Endothelial cell of umbilical vein (primary cell): ENCODE measurements around the gene CBL. TPM values are rescaled to one million over a fixed set of nuclear protein-coding genes. Genes with fewer than 3 reads are reported as not detected.
A peak's percentile ranks its signal among the peaks of the same experiment; 100 is the strongest.

Experiments used
- BruUV-seq: library from RNA; stranded (reverse); fragments of 400-500 nt; replicated peaks from 2 replicates; lab custom pipeline; 2021; lab: Mats Ljungman, UMichigan
- CTCF ChIA-PET: fragments of 300-600, 350-600 bp; sonication (Branson Sonifier 250); formaldehyde crosslinking; loops from one replicate; lab custom pipeline; 2021; ENCODE audit warnings: antibody characterized with exemption, inconsistent platforms; lab: Charles Lee
- POLR2A ChIA-PET: fragments of 300-600, 350-600 bp; sonication (Branson Sonifier 250); formaldehyde crosslinking; loops from one replicate; lab custom pipeline; 2021; ENCODE audit warnings: antibody characterized with exemption, inconsistent platforms; lab: Charles Lee
- DNase-seq: peaks from one replicate; pipeline ENCODE4 v3.0.0-alpha.2; 2011; ENCODE audit warnings: low read depth, low spot score
- FAIRE-seq: peaks from 2 replicates; lab custom pipeline; 2011; peaks lifted over from hg19 to GRCh38; lab: Jason Lieb, UNC
- H2AFZ ChIP-seq: 2 replicates; pipeline ENCODE4 v1.6.0; 2012; ENCODE audit warnings: low read depth, low read length, control low read depth, inconsistent platforms
- H3K27ac ChIP-seq: 2 replicates; pipeline ENCODE4 v1.5.1; 2011; ENCODE audit warnings: low read depth, mild to moderate bottlenecking, control low read depth, low read length, moderate library complexity; ENCODE audit not compliant: insufficient read depth
- H3K27me3 ChIP-seq, 2 experiments: 2 replicates each; pipeline versions ENCODE4 v1.6.0 to v1.6.1; 2011; ENCODE audit warnings: low read length in 2 of 2, mixed read lengths in 1 of 2; ENCODE audit not compliant: control insufficient read depth in 2 of 2, insufficient read depth in 2 of 2
- H3K36me3 ChIP-seq, 2 experiments: 2 replicates in 1 of 2; 3 replicates in 1 of 2; pipeline ENCODE4 v1.5.1; 2011; ENCODE audit warnings: low read length in 2 of 2, mild to moderate bottlenecking in 1 of 2, moderate library complexity in 1 of 2; ENCODE audit not compliant: control insufficient read depth in 2 of 2, insufficient read depth in 2 of 2; ENCODE audit errors: extremely low read depth in 1 of 2
- H3K4me1 ChIP-seq: 3 replicates; pipeline ENCODE4 v1.5.1; 2011; ENCODE audit warnings: mild to moderate bottlenecking, low read length; ENCODE audit not compliant: control insufficient read depth, insufficient read depth; ENCODE audit errors: extremely low read depth
- H3K4me2 ChIP-seq: 2 replicates; pipeline ENCODE4 v1.6.1; 2011; ENCODE audit warnings: low read length, control low read depth, mixed read lengths; ENCODE audit not compliant: insufficient read depth
- H3K4me3 ChIP-seq, 3 experiments: fragments of 200-600 bp in 1 of 3; sonication (generic), shearing (Covaris generic) in 1 of 3; replicated peaks in 1 of 3; 2 replicates each; pipeline ENCODE4 v1.5.1; 2011 to 2016; ENCODE audit warnings: control low read depth in 3 of 3, low read length in 3 of 3, mild to moderate bottlenecking in 2 of 3, inconsistent platforms in 1 of 3, low read depth in 1 of 3, moderate library complexity in 1 of 3; ENCODE audit not compliant: insufficient read depth in 1 of 3
- H3K79me2 ChIP-seq: 2 replicates; pipeline ENCODE4 v1.6.0; 2012; ENCODE audit warnings: low read length, inconsistent platforms; ENCODE audit not compliant: control insufficient read depth, insufficient read depth
- H3K9ac ChIP-seq: replicated peaks from 2 replicates; pipeline ENCODE3; 2011; ENCODE audit warnings: low read length, control low read depth; ENCODE audit not compliant: insufficient read depth; ENCODE audit errors: extremely low read depth
- H3K9me1 ChIP-seq: replicated peaks from 3 replicates; pipeline ENCODE4 v1.6.0; 2011; ENCODE audit warnings: mild to moderate bottlenecking, low read length; ENCODE audit not compliant: control insufficient read depth, insufficient read depth; ENCODE audit errors: extremely low read depth
- H3K9me3 ChIP-seq: replicated peaks from 2 replicates; pipeline ENCODE4 v1.5.1; 2012; ENCODE audit warnings: low read length, inconsistent platforms; ENCODE audit not compliant: control insufficient read depth, insufficient read depth
- H4K20me1 ChIP-seq: replicated peaks from 2 replicates; pipeline ENCODE3; 2011; ENCODE audit warnings: mild to moderate bottlenecking, low read length; ENCODE audit not compliant: control insufficient read depth, insufficient read depth; ENCODE audit errors: extremely low read depth
- EZH2 ChIP-seq: IDR thresholded peaks from 2 replicates; pipeline ENCODE4 v1.6.1; 2012; ENCODE audit warnings: borderline replicate concordance, low read depth, mild to moderate bottlenecking, moderate library complexity, low read length, inconsistent platforms; ENCODE audit not compliant: severe bottlenecking
- FOS ChIP-seq: IDR thresholded peaks from 2 replicates; pipeline ENCODE4 v1.6.1; 2011; ENCODE audit warnings: mild to moderate bottlenecking, low read length, moderate library complexity, borderline replicate concordance; ENCODE audit not compliant: insufficient read depth
- MAX ChIP-seq: IDR thresholded peaks from 2 replicates; pipeline ENCODE4 v1.6.1; 2011; ENCODE audit not compliant: insufficient read depth, insufficient read length
- MYC ChIP-seq: IDR thresholded peaks from one replicate; pipeline ENCODE4 v1.6.1; 2011; ENCODE audit warnings: mild to moderate bottlenecking, low read depth, low read length
- POLR2A ChIP-seq: IDR thresholded peaks from 2 replicates; pipeline ENCODE4 v1.6.1; 2012; ENCODE audit warnings: low read depth, mild to moderate bottlenecking, control low read depth, low read length
- POLR2AphosphoS5 ChIP-seq: IDR thresholded peaks from 2 replicates; pipeline ENCODE4 v1.6.1; 2012; ENCODE audit warnings: low read depth, mild to moderate bottlenecking, control low read depth, low read length, moderate library complexity; ENCODE audit not compliant: insufficient read depth
- dilution Hi-C: fragments of 300-500 bp; cut with MboI; formaldehyde crosslinking; loops from one replicate; pipeline ENCODE4 v1.15.0; 2019; ENCODE audit warnings: low sequenced_read_pairs; ENCODE audit not compliant: extremely low pct_ligation_motif_present
- intact Hi-C: fragments of 100-400 bp; cut with micrococcal nuclease; formaldehyde crosslinking; loops from one replicate; pipeline ENCODE4 v1.10.0; 2022
- polyA plus RNA-seq, 4 experiments: library from polyadenylated mRNA; depleted of rRNA in 3 of 4; stranded (reverse) in 3 of 4; unstranded in 1 of 4; fragments of >200 nt; gene quantifications; 2 replicates each; pipeline versions ENCODE4 v1.2.1 to v1.2.3, GENCODE V29; 2011 to 2012; ENCODE audit warnings: missing spikeins in 1 of 4
- total RNA-seq: library from RNA; stranded (reverse); gene quantifications from 2 replicates; pipeline ENCODE4 v1.2.3, GENCODE V29; 2021
- TF ChIP-seq, protein P1 (sequence below), 2 donors: IDR thresholded peaks; 1 replicate in 1 of 2; 2 replicates in 1 of 2; pipeline ENCODE4 v1.5.1; 2011; ENCODE audit warnings: low read length in 2 of 2, mild to moderate bottlenecking in 2 of 2, moderate library complexity in 2 of 2, control low read depth in 1 of 2, inconsistent platforms in 1 of 2, low read depth in 1 of 2; ENCODE audit not compliant: insufficient read depth in 1 of 2; ENCODE audit errors: extremely low read depth in 1 of 2

The CBL gene
- total and polyA plus RNA-seq, 2 donors (not counting 3 experiments of a cell fraction or from before 2014, with no cell fraction given): 15.5 to 41.5 TPM

GRCh38 chr11:119316016-119316728 lies 110.0 kb downstream of the CBL start:
- BruUV-seq: TSS peak; percentile 28
- peak overlapping the region; percentile 81 for H3K9ac ChIP-seq
- no peaks in the 10 kb centered on the region for H4K20me1 ChIP-seq
- intact Hi-C loops (loop anchor here (5.0 kb wide), 2 partner anchors 249 to 404 kb away; partner anchors contain the start of gene VPS11), dilution Hi-C loops (no loop called here)
- peaks cover 9 to 32% of the 10 kb centered on the region in 2 experiments for H3K36me3 ChIP-seq
- ChIA-PET CTCF (interaction anchor here (3.0 to 15.9 kb wide), 3 partner anchors 8 to 23 kb away, joined by 22 to 301 read pairs (median 136); partner anchors contain the start of gene C1QTNF5), POLR2A (interaction anchor here (1.2 to 2.6 kb wide), 6 partner anchors 8 to 221 kb away, joined by 3 to 18 read pairs (median 5); partner anchors contain the start of gene DPAGT1)
- peaks cover 61% of the 10 kb centered on the region for H3K79me2 ChIP-seq
- TF ChIP-seq, protein P1, sequence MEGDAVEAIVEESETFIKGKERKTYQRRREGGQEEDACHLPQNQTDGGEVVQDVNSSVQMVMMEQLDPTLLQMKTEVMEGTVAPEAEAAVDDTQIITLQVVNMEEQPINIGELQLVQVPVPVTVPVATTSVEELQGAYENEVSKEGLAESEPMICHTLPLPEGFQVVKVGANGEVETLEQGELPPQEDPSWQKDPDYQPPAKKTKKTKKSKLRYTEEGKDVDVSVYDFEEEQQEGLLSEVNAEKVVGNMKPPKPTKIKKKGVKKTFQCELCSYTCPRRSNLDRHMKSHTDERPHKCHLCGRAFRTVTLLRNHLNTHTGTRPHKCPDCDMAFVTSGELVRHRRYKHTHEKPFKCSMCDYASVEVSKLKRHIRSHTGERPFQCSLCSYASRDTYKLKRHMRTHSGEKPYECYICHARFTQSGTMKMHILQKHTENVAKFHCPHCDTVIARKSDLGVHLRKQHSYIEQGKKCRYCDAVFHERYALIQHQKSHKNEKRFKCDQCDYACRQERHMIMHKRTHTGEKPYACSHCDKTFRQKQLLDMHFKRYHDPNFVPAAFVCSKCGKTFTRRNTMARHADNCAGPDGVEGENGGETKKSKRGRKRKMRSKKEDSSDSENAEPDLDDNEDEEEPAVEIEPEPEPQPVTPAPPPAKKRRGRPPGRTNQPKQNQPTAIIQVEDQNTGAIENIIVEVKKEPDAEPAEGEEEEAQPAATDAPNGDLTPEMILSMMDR (IDR thresholded peaks at IDR 0.05; ENCODE audit: extremely low read depth in 1 of 2, insufficient read depth in 1 of 2, low read depth in 1 of 2, low read length in 2 of 2): no peak
- TF ChIP-seq POLR2AphosphoS5: no peak
- TF ChIP-seq POLR2A: no peak
- no peak for TF ChIP-seq MYC
- no peak for TF ChIP-seq EZH2
- TF ChIP-seq MAX: no peak
- TF ChIP-seq FOS: no peak
- H3K27me3 ChIP-seq: no peaks in the 10 kb centered on the region
- peak overlapping the region; percentile 80 for H3K27ac ChIP-seq
- H3K4me1 ChIP-seq: peaks cover 52% of the 10 kb centered on the region
- DNase-seq (peak; percentile 42), FAIRE-seq (no peak)
- H2AFZ ChIP-seq: no peak overlapping the region
- H3K9me1 ChIP-seq: no peaks in the 10 kb centered on the region
- peak overlapping the region; percentile 87 to 93 (median 89) for H3K4me3 ChIP-seq
- H3K9me3 ChIP-seq: no peaks in the 10 kb centered on the region
- peak overlapping the region; percentile 62 for H3K4me2 ChIP-seq
